ENCODE measurements around the gene CHST11. TPM values are rescaled to one million over a fixed set of nuclear protein-coding genes. Genes with fewer than 3 reads are reported as not detected.
A peak's percentile ranks its signal among the peaks of the same experiment; 100 is the strongest.

The CHST11 gene
- total and polyA plus RNA-seq, 10 of the 15 experiments (the other 5 are each of a cell fraction or from before 2014, with no cell fraction given): 1.9 to 38.1 (median 17.2) TPM

- no peaks in the 10 kb centered on the region for H3K9me3 ChIP-seq (replicated peaks; ENCODE audit: control insufficient read depth, insufficient read depth, low read length)
- H3K27me3 ChIP-seq (replicated peaks in 1 of 2; ENCODE audit: control insufficient read depth in 2 of 2, insufficient read depth in 2 of 2, low read length in 1 of 2): no peaks in the 10 kb centered on the region
- H3K4me2 ChIP-seq (ENCODE audit: control insufficient read depth, insufficient read depth): peak overlapping the region; percentile 85
- BruUV-seq (replicated peaks): no TSS peak
- FAIRE-seq: no peak
- H3K4me1 ChIP-seq (ENCODE audit: control insufficient read depth, insufficient read depth, low read length): peaks cover 66% of the 10 kb centered on the region
- peaks cover 50% of the 10 kb centered on the region for H3K79me2 ChIP-seq (ENCODE audit: control insufficient read depth, insufficient read depth, low read length)
- peaks cover 0 to 3% of the 10 kb centered on the region in 2 experiments; a peak in 1 of 4 replicates for H3K36me3 ChIP-seq (ENCODE audit: control insufficient read depth in 2 of 2, insufficient read depth in 2 of 2, low read length in 1 of 2)
- no peak for ATAC-seq
- H3K9ac ChIP-seq (ENCODE audit: control insufficient read depth, insufficient read depth, low read length): no peak overlapping the region
- SMC1A ChIA-PET (ENCODE audit: uncharacterized antibody, unreplicated experiment): interaction anchor here (0.8 to 4.1 kb wide), 23 partner anchors 12 to 205 kb away, joined by 3 to 78 read pairs (median 5); partner anchors contain the start of gene CHST11
- POLR2A ChIA-PET: interaction anchor here (0.7 to 2.2 kb wide), 9 partner anchors 10 to 123 kb away, joined by 3 to 10 read pairs (median 4); no protein-coding TSS in a partner anchor
- WGBS (ENCODE audit: insufficient coverage, insufficient replicate concordance, low lambda C conversion rate, missing lambda C conversion rate): 96% methylated on average over 2 of the region's 2 CpGs
- H4K20me1 ChIP-seq (ENCODE audit: control insufficient read depth, insufficient read depth): no peaks in the 10 kb centered on the region
- no peak for TF ChIP-seq MTA2 (IDR thresholded peaks at IDR 0.05; ENCODE audit: low read depth)
- no peak for TF ChIP-seq E4F1 (IDR thresholded peaks at IDR 0.05; ENCODE audit: borderline replicate concordance, partially characterized antibody)
- H3K4me3 ChIP-seq: 0 out of 2 replicates have a peak overlapping the region, but pooled peaks have one; percentile 12
- CTCF ChIA-PET: interaction anchor here (0.6 to 3.7 kb wide), 10 partner anchors 7 to 472 kb away, joined by 3 to 33 read pairs (median 4); no protein-coding TSS in a partner anchor
- H3K27ac ChIP-seq (ENCODE audit: control insufficient read depth, insufficient read depth): peak overlapping the region; percentile 67
- in situ Hi-C loops (cut with MboI) (no loop called here), intact Hi-C loops (cut with micrococcal nuclease; ENCODE audit: unreplicated experiment) (loop anchor here (5.0 kb wide), 4 partner anchors 61 to 199 kb away; no protein-coding TSS in a partner anchor)
- H2AFZ ChIP-seq (ENCODE audit: control insufficient read depth, low read depth, low read length): no peak overlapping the region
- RAD21 ChIA-PET (ENCODE audit: unreplicated experiment): interaction anchor here (0.5 to 5.0 kb wide), 14 partner anchors 11 to 471 kb away, joined by 3 to 101 read pairs (median 4); partner anchors contain the start of gene CHST11
- no peak for DNase-seq (ENCODE audit: low read depth, low spot score)
Observed at GRCh38 chr12:104581005-104581570, 124.3 kb downstream of the CHST11 start.
